ENCODE results near the gene ZNF804A.

Gene ZNF804A

DNA sequence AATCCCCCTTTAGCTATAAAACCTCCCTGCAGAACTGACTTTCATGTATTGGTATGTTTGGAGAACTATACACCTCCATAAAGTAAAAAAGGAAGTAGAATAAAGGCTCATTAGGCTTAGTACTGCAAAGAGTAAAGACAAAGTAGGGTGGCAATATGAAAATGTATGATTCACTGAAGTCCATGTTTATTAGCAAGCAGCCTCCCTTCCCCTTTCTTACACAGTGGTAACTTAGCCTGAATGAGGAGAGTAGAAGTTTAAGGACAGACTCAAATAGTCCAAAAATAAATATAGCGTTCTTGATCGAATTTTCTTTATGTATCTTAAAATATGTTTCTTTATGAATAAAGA is 1.5 kb downstream of the ZNF804A start:
- Histone ChIP-seq H3K4me3 (ENCODE audit: low read depth in 1 of 5, low read length in 5 of 5) (no peak overlapping the region), H3K36me3 (ENCODE audit: control insufficient read depth in 5 of 5, insufficient read depth in 5 of 5, low read length in 5 of 5) (no peaks in the 10 kb centered on the region), H3K9ac (ENCODE audit: low read length in 5 of 5) (no peak overlapping the region), H3K4me1 (ENCODE audit: control insufficient read depth in 5 of 5, insufficient read depth in 5 of 5, low read length in 5 of 5) (peaks cover 0 to 22% (median 17%) of the 10 kb centered on the region in 5 donors), H3K9me3 (ENCODE audit: control insufficient read depth in 5 of 5, low read length in 5 of 5) (no peaks in the 10 kb centered on the region), H3K27me3 (ENCODE audit: control insufficient read depth in 5 of 5, insufficient read depth in 4 of 5, low read length in 5 of 5) (peaks cover 0 to 13% (median 9%) of the 10 kb centered on the region in 5 donors), H3K27ac (ENCODE audit: low read depth, low read length) (no peak overlapping the region)

DNA sequence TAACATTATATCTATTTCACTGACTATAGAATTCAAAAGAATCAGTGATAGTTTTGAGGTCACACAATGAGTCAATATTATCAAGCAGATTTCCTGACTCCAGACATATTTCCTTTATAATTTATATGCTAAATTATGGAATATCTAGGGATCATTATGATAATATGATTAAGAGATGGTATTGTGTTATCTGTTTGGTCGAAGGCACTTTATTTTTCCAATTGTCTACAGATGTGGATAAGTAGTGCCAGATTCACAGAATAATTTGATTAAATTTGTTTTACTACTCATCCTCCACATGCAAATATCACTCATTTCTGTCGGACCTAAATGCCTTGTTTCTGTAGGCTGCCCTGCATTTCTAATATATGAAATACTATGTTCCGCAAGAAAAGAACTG is 4.4 kb downstream of the ZNF804A start:
- H3K27ac ChIP-seq (ENCODE audit: low read depth, low read length), result no peak overlapping the region
- no peaks in the 10 kb centered on the region for H3K36me3 ChIP-seq (ENCODE audit: control insufficient read depth in 5 of 5, insufficient read depth in 5 of 5, low read length in 5 of 5)
- H3K9me3 ChIP-seq (ENCODE audit: control insufficient read depth in 5 of 5, low read length in 5 of 5), result no peaks in the 10 kb centered on the region
- H3K27me3 ChIP-seq (ENCODE audit: control insufficient read depth in 5 of 5, insufficient read depth in 4 of 5, low read length in 5 of 5), result peaks cover 0 to 8% (median 6%) of the 10 kb centered on the region in 5 donors
- peaks cover 0 to 15% (median 10%) of the 10 kb centered on the region in 5 donors for H3K4me1 ChIP-seq (ENCODE audit: control insufficient read depth in 5 of 5, insufficient read depth in 5 of 5, low read length in 5 of 5)
- no peak overlapping the region for H3K4me3 ChIP-seq (ENCODE audit: low read depth in 1 of 5, low read length in 5 of 5)
- H3K9ac ChIP-seq (ENCODE audit: low read length in 5 of 5), result no peak overlapping the region

DNA sequence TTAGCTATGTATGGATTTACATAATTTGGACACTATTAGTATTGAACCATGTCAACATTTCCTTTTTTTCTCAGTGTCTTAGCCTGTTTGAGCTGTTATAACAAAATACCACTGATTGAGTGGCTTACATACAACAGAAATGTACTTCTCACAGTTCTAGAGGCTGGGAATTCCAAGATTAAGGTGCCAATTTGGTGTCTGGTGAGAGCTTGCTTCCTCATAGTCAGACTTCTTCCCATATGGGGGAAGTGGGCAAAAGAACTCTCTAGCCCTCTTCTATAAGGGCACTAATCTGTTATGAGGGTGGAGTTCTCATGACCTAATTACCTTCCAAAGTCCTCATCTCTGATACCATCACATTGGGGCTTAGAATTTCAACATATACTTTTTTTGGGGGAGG is 12.6 kb downstream of the ZNF804A start:
- Histone ChIP-seq H3K4me3 (ENCODE audit: low read depth in 1 of 5, low read length in 5 of 5) (no peak overlapping the region), H3K4me1 (ENCODE audit: control insufficient read depth in 5 of 5, insufficient read depth in 5 of 5, low read length in 5 of 5) (no peaks in the 10 kb centered on the region), H3K27ac (ENCODE audit: low read depth, low read length) (no peak overlapping the region), H3K9ac (ENCODE audit: low read length in 5 of 5) (no peak overlapping the region), H3K36me3 (ENCODE audit: control insufficient read depth in 5 of 5, insufficient read depth in 5 of 5, low read length in 5 of 5) (no peaks in the 10 kb centered on the region), H3K9me3 (ENCODE audit: control insufficient read depth in 5 of 5, low read length in 5 of 5) (no peaks in the 10 kb centered on the region), H3K27me3 (ENCODE audit: control insufficient read depth in 5 of 5, insufficient read depth in 4 of 5, low read length in 5 of 5) (no peaks in the 10 kb centered on the region)

DNA sequence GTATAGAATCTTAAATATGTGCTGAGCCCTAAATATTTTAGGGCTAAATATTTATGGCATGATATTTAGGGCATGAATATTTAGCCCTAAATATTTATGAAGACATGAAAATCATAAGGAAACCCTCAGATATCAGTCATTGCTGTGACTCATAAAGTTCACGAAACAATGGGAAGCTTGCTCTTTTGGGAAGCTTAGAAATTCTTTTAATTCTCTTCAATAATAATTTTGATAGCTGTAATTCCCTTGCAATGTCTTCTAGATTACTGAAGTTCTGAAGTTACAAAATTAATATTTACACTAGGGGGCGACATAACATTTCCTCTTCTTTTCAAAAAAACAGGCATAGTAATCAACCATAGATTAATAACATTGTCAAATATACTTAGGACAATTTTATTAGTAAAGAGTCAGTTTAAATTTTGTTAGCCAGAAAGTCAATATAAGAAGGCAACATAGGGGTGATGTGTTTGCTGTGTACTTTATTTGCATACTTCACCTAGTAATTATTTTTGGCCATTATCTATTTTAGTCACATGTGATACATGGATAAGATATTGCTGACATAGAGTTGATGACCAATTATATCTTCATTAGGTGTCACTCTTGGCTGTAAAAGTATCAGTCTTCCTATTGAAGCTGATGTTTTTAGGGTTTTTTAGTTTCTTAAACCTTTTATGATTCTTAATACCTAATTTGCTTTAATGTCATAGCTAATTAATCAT is 13.2 kb downstream of the ZNF804A start:
- Histone ChIP-seq H3K9me3 (ENCODE audit: control insufficient read depth in 5 of 5, low read length in 5 of 5) (no peaks in the 10 kb centered on the region), H3K27ac (ENCODE audit: low read depth, low read length) (no peak overlapping the region), H3K36me3 (ENCODE audit: control insufficient read depth in 5 of 5, insufficient read depth in 5 of 5, low read length in 5 of 5) (no peaks in the 10 kb centered on the region), H3K27me3 (ENCODE audit: control insufficient read depth in 5 of 5, insufficient read depth in 4 of 5, low read length in 5 of 5) (no peaks in the 10 kb centered on the region), H3K4me3 (ENCODE audit: low read depth in 1 of 5, low read length in 5 of 5) (no peak overlapping the region), H3K4me1 (ENCODE audit: control insufficient read depth in 5 of 5, insufficient read depth in 5 of 5, low read length in 5 of 5) (no peaks in the 10 kb centered on the region), H3K9ac (ENCODE audit: low read length in 5 of 5) (no peak overlapping the region)

DNA sequence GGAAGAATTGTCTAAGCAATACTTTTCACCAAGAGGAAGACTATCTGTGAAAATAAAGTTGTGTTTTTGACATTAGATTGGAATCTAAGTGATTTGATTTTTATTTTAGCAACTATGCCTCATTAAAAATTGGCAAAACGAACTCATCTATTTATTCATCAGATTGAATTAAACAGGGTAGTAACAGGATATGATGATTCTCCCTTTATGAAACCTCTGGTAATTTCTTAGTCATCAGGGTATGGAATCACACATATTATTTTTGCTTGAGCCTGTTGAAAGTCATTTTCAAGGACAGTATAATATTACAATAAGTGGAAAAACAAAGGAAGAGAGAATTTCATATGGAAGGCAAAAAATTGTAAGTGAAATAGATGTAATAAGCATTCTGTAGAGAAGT is 22.0 kb downstream of the ZNF804A start:
- Histone ChIP-seq H3K36me3 (ENCODE audit: control insufficient read depth in 5 of 5, insufficient read depth in 5 of 5, low read length in 5 of 5) (no peaks in the 10 kb centered on the region), H3K9me3 (ENCODE audit: control insufficient read depth in 5 of 5, low read length in 5 of 5) (no peaks in the 10 kb centered on the region), H3K27me3 (ENCODE audit: control insufficient read depth in 5 of 5, insufficient read depth in 4 of 5, low read length in 5 of 5) (no peaks in the 10 kb centered on the region), H3K4me1 (ENCODE audit: control insufficient read depth in 5 of 5, insufficient read depth in 5 of 5, low read length in 5 of 5) (no peaks in the 10 kb centered on the region), H3K9ac (ENCODE audit: low read length in 5 of 5) (no peak overlapping the region), H3K27ac (ENCODE audit: low read depth, low read length) (no peak overlapping the region), H3K4me3 (ENCODE audit: low read depth in 1 of 5, low read length in 5 of 5) (no peak overlapping the region)

DNA sequence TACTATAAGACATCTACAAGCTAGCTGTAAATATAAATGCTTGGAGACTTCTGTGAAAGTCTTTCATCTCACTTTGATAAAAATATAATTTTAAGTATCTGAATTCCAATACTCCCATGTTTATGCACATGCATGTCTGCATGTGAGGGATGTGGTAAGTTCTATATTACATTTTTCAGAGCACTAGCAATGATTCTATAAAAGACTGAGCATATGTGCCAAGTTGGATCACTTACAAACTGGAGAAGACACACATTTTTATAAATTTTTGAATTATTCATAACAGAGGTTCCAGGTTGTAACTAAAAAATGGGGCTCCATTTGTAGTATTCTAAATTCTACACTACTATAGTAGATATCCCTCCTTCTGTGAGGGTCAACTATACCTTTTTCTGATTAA is 26.0 kb downstream of the ZNF804A start:
- Histone ChIP-seq H3K27me3 (ENCODE audit: control insufficient read depth in 5 of 5, insufficient read depth in 4 of 5, low read length in 5 of 5) (no peaks in the 10 kb centered on the region), H3K36me3 (ENCODE audit: control insufficient read depth in 5 of 5, insufficient read depth in 5 of 5, low read length in 5 of 5) (no peaks in the 10 kb centered on the region), H3K4me3 (ENCODE audit: low read depth in 1 of 5, low read length in 5 of 5) (no peak overlapping the region), H3K9ac (ENCODE audit: low read length in 5 of 5) (no peak overlapping the region), H3K27ac (ENCODE audit: low read depth, low read length) (no peak overlapping the region), H3K9me3 (ENCODE audit: control insufficient read depth in 5 of 5, low read length in 5 of 5) (no peaks in the 10 kb centered on the region), H3K4me1 (ENCODE audit: control insufficient read depth in 5 of 5, insufficient read depth in 5 of 5, low read length in 5 of 5) (no peaks in the 10 kb centered on the region)

DNA sequence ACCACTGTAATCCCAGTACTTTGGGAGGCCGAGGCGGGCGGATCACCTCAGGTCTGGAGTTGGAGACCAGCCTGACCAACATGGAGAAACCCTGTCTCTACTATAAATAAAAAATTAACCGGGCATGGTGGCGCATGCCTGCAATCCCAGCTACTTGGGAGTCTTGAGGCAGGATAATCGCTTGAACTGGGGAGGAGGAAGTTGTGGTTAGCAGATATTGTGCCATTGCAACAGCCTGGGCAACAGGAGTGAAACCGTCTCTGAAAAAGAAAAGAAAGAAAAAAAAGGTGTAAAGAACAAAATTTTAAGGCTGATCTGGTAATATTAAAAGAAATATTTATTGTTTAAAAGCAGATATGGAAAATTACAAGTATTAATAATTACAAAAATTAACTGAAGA is 29.7 kb downstream of the ZNF804A start:
- H3K36me3 ChIP-seq (ENCODE audit: control insufficient read depth in 5 of 5, insufficient read depth in 5 of 5, low read length in 5 of 5), result no peaks in the 10 kb centered on the region
- no peaks in the 10 kb centered on the region for H3K9me3 ChIP-seq (ENCODE audit: control insufficient read depth in 5 of 5, low read length in 5 of 5)
- no peaks in the 10 kb centered on the region for H3K4me1 ChIP-seq (ENCODE audit: control insufficient read depth in 5 of 5, insufficient read depth in 5 of 5, low read length in 5 of 5)
- H3K27me3 ChIP-seq (ENCODE audit: control insufficient read depth in 5 of 5, insufficient read depth in 4 of 5, low read length in 5 of 5), result no peaks in the 10 kb centered on the region
- no peak overlapping the region for H3K4me3 ChIP-seq (ENCODE audit: low read depth in 1 of 5, low read length in 5 of 5)
- no peak overlapping the region for H3K27ac ChIP-seq (ENCODE audit: low read depth, low read length)
- no peak overlapping the region for H3K9ac ChIP-seq (ENCODE audit: low read length in 5 of 5)

DNA sequence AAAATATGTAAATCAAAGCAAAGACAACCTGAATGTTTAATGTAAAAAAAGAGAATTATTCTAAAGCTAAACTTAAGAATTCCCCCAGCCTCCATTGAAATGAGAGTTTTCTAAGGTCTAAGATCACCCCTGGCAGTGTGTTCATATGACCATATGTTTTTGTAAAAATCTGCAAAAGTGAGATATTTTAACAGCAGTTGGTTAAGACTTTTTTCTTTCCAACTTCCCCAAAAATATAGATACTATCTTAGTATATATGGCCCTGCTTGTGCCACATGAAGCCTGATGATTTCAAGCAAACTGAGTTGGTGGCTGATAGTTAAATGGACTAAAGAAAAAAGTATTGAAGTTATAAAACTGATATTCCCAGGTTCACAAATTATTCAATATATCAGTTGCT is 35.4 kb downstream of the ZNF804A start:
- Histone ChIP-seq H3K36me3 (ENCODE audit: control insufficient read depth in 5 of 5, insufficient read depth in 5 of 5, low read length in 5 of 5) (no peaks in the 10 kb centered on the region), H3K4me1 (ENCODE audit: control insufficient read depth in 5 of 5, insufficient read depth in 5 of 5, low read length in 5 of 5) (no peaks in the 10 kb centered on the region), H3K27me3 (ENCODE audit: control insufficient read depth in 5 of 5, insufficient read depth in 4 of 5, low read length in 5 of 5) (no peaks in the 10 kb centered on the region), H3K4me3 (ENCODE audit: low read depth in 1 of 5, low read length in 5 of 5) (no peak overlapping the region), H3K9ac (ENCODE audit: low read length in 5 of 5) (no peak overlapping the region), H3K27ac (ENCODE audit: low read depth, low read length) (no peak overlapping the region), H3K9me3 (ENCODE audit: control insufficient read depth in 5 of 5, low read length in 5 of 5) (no peaks in the 10 kb centered on the region)

DNA sequence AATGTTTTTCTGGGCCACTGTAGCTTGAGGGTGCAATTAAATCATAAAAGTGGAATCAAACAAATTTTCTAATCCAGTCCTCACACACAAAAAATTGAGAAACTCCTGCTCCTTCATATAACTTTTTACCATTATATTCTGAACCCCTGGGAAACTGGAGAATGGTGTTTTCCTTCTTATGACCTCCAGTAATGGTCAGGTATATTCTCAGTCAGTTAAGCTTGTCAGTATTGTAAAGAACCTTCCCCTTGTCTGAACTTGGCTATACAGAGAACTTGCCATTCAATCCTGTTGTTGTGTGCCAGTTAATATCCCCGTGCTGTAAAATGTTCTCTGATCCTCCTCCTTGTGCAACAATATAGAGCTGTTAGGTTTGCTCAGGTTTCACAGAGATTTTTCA is 39.5 kb downstream of the ZNF804A start:
- H3K9me3 ChIP-seq (ENCODE audit: control insufficient read depth in 5 of 5, low read length in 5 of 5), result no peaks in the 10 kb centered on the region
- no peak overlapping the region for H3K4me3 ChIP-seq (ENCODE audit: low read depth in 1 of 5, low read length in 5 of 5)
- no peaks in the 10 kb centered on the region for H3K36me3 ChIP-seq (ENCODE audit: control insufficient read depth in 5 of 5, insufficient read depth in 5 of 5, low read length in 5 of 5)
- no peak overlapping the region for H3K9ac ChIP-seq (ENCODE audit: low read length in 5 of 5)
- no peak overlapping the region for H3K27ac ChIP-seq (ENCODE audit: low read depth, low read length)
- H3K4me1 ChIP-seq (ENCODE audit: control insufficient read depth in 5 of 5, insufficient read depth in 5 of 5, low read length in 5 of 5), result no peaks in the 10 kb centered on the region
- H3K27me3 ChIP-seq (ENCODE audit: control insufficient read depth in 5 of 5, insufficient read depth in 4 of 5, low read length in 5 of 5), result no peaks in the 10 kb centered on the region

DNA sequence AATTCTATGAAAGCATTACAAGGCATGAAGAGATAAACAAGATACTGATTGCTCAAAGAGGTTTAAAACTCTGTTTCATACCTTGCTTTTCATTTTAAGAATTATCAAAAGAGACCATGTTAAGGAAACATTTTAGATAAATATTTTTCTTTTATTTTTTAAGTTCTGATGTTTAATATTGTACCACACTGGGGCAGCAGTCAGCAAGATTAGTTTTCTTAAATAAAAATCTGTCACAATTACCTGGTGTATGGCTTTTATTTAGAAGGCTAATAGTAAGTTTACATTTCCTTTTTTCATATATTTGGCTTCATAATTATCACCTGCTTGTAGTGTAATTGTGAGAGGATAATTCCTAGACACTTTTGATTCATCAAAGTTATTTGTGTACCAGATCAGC is 46.4 kb downstream of the ZNF804A start:
- Histone ChIP-seq H3K9ac (ENCODE audit: low read length in 5 of 5) (no peak overlapping the region), H3K27me3 (ENCODE audit: control insufficient read depth in 5 of 5, insufficient read depth in 4 of 5, low read length in 5 of 5) (no peaks in the 10 kb centered on the region), H3K9me3 (ENCODE audit: control insufficient read depth in 5 of 5, low read length in 5 of 5) (peaks cover 0 to 6% (median 0%) of the 10 kb centered on the region in 5 donors), H3K4me3 (ENCODE audit: low read depth in 1 of 5, low read length in 5 of 5) (no peak overlapping the region), H3K4me1 (ENCODE audit: control insufficient read depth in 5 of 5, insufficient read depth in 5 of 5, low read length in 5 of 5) (no peaks in the 10 kb centered on the region), H3K36me3 (ENCODE audit: control insufficient read depth in 5 of 5, insufficient read depth in 5 of 5, low read length in 5 of 5) (no peaks in the 10 kb centered on the region), H3K27ac (ENCODE audit: low read depth, low read length) (no peak overlapping the region)

DNA sequence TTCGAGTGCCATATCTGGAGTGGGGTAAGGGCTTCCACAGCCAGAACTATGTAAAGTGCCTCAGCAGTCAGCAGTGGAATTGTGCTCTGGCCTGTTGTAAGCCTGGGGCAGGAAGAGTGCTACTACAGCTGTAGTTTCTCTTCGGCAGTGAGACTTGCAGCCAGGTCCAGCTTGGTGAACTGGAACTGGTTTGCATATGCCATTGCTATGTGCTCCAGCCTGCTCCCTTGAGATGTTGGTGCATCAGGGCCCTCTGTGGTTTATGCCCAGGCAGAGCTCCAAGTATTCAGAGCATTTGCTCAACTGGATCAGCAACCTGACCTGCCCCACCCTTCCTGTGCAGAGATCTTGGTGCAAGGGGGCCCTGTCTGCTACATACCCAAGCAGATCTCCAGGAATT is 47.8 kb downstream of the ZNF804A start:
- Histone ChIP-seq H3K4me1 (ENCODE audit: control insufficient read depth in 5 of 5, insufficient read depth in 5 of 5, low read length in 5 of 5) (no peaks in the 10 kb centered on the region), H3K27me3 (ENCODE audit: control insufficient read depth in 5 of 5, insufficient read depth in 4 of 5, low read length in 5 of 5) (no peaks in the 10 kb centered on the region), H3K27ac (ENCODE audit: low read depth, low read length) (no peak overlapping the region), H3K9me3 (ENCODE audit: control insufficient read depth in 5 of 5, low read length in 5 of 5) (peaks cover 0 to 8% (median 0%) of the 10 kb centered on the region in 5 donors), H3K4me3 (ENCODE audit: low read depth in 1 of 5, low read length in 5 of 5) (no peak overlapping the region), H3K9ac (ENCODE audit: low read length in 5 of 5) (no peak overlapping the region), H3K36me3 (ENCODE audit: control insufficient read depth in 5 of 5, insufficient read depth in 5 of 5, low read length in 5 of 5) (no peaks in the 10 kb centered on the region)
